Subcutaneous adipose tissue (tissue), 4 donors: ENCODE results near the gene NTM. TPM values are rescaled to one million over a fixed set of nuclear protein-coding genes. Genes with fewer than 3 reads are reported as not detected.

ENCODE experiments used
- CTCF ChIP-seq: fragments of 450-650 bp; IDR thresholded peaks from one replicate; pipeline ENCODE4 v1.5.1; 2016; ENCODE audit warnings: low read depth, mild to moderate bottlenecking, control low read depth, antibody characterized with exemption, moderate library complexity
- total RNA-seq, 4 donors: library from RNA; depleted of rRNA; stranded (reverse); fragments of >200 nt; gene quantifications; one replicate each; pipeline ENCODE4 v1.1.0, GENCODE V29; 2016

The NTM gene
- total RNA-seq, 4 donors from 2014 or later = 1.5 to 5.7 (median 1.7) TPM

- no peak for TF ChIP-seq CTCF
Measured at GRCh38 chr11:131987703-131988102, 617.3 kb downstream of the NTM start.

GRCh38 chr11:131991606-131992005, 621.2 kb downstream of the NTM start:
- no peak for TF ChIP-seq CTCF

- no peak for TF ChIP-seq CTCF
Measured at GRCh38 chr11:131993246-131993645, 622.8 kb downstream of the NTM start.

GRCh38 chr11:131998020-131998419, 627.6 kb downstream of the NTM start:
- no peak for TF ChIP-seq CTCF

GRCh38 chr11:131999084-131999483, 628.7 kb downstream of the NTM start:
- no peak for TF ChIP-seq CTCF

GRCh38 chr11:131999955-132000354, 629.5 kb downstream of the NTM start:
- TF ChIP-seq CTCF = no peak

DNA sequence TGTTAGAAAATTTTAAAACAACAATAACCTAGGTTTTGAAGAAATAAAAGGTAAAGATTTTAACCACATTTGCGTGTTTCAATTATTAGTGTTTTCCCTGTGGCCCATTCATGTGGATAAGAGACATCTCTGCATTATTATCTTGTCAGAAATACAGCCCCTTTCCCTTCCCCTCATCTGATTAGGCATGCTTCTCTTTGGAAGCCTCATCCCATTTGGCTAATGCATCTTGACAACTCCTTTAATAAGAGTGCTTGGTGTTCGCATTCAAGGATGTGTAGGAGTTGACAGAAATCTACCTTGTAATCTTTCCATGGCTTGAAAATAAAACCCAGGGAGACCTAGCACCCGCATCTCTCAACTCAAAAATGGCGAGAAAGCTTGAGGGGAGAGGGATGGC, 635.5 kb downstream of the NTM start:
- TF ChIP-seq CTCF = no peak
